GM19193 (cell line): ENCODE results near the gene ZNF23.

ENCODE experiments used
- POLR2A ChIP-seq: IDR thresholded peaks from 4 replicates; pipeline ENCODE4 v1.6.1; 2011; ENCODE audit not compliant: insufficient read depth, insufficient read length; ENCODE audit errors: extremely low read depth

ZNF23 gene

GRCh38 chr16:71441348-71442050, 20.5 kb downstream of the ZNF23 start:
- TF ChIP-seq POLR2A = no peak

- TF ChIP-seq POLR2A = no peak
These were observed 21.2 kb downstream of the ZNF23 start for GRCh38 chr16:71440669-71441347.

- TF ChIP-seq POLR2A = no peak
These were observed 22.5 kb downstream of the ZNF23 start for GRCh38 chr16:71439523-71439922.

GRCh38 chr16:71436473-71436872, 25.6 kb downstream of the ZNF23 start:
- TF ChIP-seq POLR2A = no peak

GRCh38 chr16:71432906-71433305, 29.1 kb downstream of the ZNF23 start:
- no peak for TF ChIP-seq POLR2A

- TF ChIP-seq POLR2A = no peak
These were observed 30.1 kb downstream of the ZNF23 start for GRCh38 chr16:71431991-71432390.

GRCh38 chr16:71431176-71431575, 30.9 kb downstream of the ZNF23 start:
- no peak for TF ChIP-seq POLR2A

- TF ChIP-seq POLR2A = no peak
These were observed 31.3 kb downstream of the ZNF23 start for GRCh38 chr16:71430744-71431143.

GRCh38 chr16:71429581-71429980, 32.5 kb downstream of the ZNF23 start:
- TF ChIP-seq POLR2A = no peak

- TF ChIP-seq POLR2A = no peak
These were observed 33.2 kb downstream of the ZNF23 start for GRCh38 chr16:71428883-71429282.

- TF ChIP-seq POLR2A = no peak
These were observed 33.7 kb downstream of the ZNF23 start for GRCh38 chr16:71428385-71428784.

GRCh38 chr16:71426880-71427615, 35.0 kb downstream of the ZNF23 start:
- no peak for TF ChIP-seq POLR2A

- no peak for TF ChIP-seq POLR2A
These were observed 35.8 kb downstream of the ZNF23 start for GRCh38 chr16:71426069-71426879.

GRCh38 chr16:71425746-71426068, 36.3 kb downstream of the ZNF23 start:
- TF ChIP-seq POLR2A = no peak

- TF ChIP-seq POLR2A = no peak
These were observed 37.4 kb downstream of the ZNF23 start for GRCh38 chr16:71424626-71425025.

GRCh38 chr16:71423865-71424264, 38.2 kb downstream of the ZNF23 start:
- TF ChIP-seq POLR2A = no peak

GRCh38 chr16:71423016-71423415, 39.0 kb downstream of the ZNF23 start:
- no peak for TF ChIP-seq POLR2A
